NOMO-1 treated with DMSO at 0.1 percent for 48 hours (cell line): ENCODE data around the gene SEC22C.
"Not testable (repeated sequence)": the region's sequence is repeated elsewhere in the genome, so short reads cannot be mapped to it uniquely, and the experiment has no call there.

ENCODE experiments used
- DNase-seq: peaks from one replicate; lab custom pipeline; 2025; ENCODE audit not compliant: unreplicated experiment; lab: John Stamatoyannopoulos, UW

Gene SEC22C, protein sequence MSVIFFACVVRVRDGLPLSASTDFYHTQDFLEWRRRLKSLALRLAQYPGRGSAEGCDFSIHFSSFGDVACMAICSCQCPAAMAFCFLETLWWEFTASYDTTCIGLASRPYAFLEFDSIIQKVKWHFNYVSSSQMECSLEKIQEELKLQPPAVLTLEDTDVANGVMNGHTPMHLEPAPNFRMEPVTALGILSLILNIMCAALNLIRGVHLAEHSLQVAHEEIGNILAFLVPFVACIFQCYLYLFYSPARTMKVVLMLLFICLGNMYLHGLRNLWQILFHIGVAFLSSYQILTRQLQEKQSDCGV

DNA sequence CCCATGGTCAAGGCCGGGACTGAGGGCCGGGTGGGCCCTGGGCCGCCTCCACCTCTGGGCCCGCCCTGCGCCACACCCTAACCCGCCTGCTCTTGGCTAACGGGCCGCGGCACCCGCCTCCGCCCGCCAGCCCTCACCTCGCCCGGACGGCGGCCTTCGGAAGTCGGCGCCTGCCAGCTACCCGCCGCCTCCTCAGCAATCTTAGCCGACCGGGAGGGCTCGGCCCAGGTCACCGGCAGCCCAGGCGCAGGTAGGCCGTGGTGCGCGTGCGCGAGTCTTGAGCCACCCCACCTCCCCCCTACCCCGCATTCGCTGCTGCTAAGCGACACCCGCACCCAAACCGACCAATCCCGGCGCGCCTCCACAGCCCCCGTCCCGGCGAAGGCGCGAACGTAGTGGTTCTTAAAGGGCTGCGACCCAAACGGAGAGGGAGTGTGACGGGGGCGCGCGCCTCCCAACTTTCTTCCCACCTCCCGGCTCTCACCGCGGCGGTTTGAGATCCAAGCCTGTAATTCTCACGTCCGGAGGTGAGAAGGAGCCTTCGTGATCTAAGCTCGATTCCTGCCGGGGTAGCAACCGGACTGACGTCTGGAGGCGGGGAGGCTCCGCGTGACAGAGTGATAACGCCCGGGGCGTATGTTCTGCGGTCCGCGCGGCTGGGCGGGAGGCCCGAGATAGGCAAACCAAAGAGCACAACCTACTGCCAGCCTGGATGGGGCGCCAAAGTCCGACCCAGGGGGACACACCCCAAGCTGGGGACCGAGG, at the start of gene SEC22C:
SEC22C (minus strand) TSS at position 259 of the 765 bp plus-strand sequence. CDS start 12,921 bp downstream, outside the sequence.
- DNase-seq, result peak; percentile 85

DNA sequence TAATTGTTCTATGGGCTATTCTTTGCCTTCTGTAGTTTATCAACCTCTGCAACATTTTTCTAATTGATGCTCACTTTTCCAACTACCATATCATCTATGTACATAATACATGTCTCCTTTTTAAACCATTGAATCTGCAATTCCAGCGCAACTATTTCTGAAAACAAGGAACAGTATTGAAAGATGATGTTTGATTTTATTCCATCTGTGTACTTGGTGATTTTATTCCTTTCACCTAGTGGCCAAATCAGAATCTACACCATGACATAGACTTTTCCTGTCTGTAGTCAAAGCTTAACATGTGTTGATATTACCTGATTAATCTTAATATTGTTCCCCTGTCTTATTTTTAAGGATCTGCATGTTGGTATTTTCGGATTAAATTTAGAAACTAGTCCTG, 31.7 kb upstream of the SEC22C start:
- DNase-seq, result no peak

DNA sequence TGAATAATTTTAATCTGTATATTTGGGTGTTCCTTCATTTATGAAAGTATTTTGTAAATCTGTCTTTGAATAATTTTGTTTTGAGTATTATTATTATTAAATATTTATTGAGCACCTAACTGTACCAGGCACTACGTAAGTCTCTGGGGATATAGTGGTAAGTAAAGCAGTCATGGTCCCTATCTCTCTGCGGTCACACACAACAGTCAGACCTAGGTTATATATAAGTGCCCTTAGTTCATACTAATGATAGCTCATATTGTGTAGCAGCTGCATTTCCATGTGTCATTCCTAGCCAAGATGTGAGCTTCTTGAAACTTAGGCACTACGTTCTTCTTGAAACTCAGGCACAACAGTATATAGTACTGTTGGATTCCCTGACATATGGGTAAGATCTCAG, 31.2 kb upstream of the SEC22C start:
- DNase-seq, result no peak

DNA sequence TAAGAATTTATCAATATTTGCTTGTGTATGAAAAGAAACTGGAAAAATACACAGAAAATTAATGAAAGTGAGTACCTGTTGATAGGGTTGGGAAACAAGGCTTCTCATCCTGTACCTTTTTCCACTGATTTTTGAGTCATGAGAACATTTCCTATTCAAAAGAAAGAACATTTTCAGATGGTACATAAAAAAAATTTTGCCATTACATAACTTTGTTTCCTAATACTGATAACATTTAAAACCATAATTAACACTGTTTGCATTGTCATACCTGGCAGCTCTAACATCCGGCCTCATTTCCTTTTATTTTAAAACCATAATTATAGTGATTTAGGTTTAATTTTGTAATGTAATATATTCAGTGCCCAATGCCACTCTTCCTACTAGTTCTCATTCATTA, 30.4 kb upstream of the SEC22C start:
- peak; percentile 23 for DNase-seq

DNA sequence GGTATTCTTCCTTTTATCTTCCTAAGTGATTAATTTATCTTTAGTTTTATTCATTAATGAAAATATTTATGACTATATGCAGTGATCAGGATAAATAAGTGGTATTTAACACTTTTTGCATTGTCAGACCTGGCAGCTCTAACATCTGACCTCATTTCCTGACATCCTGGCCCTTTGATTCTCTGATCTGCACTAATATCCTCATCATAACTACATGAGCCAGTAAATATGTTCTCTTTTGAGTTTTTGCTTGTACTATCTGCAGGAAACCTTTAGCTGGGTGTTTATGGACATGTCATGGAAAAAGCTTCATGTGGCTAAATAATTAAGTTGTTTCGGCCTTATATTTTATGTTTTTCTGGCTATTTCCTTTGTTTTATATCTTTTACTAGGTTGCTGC, 29.2 kb upstream of the SEC22C start:
- DNase-seq, result no peak

DNA sequence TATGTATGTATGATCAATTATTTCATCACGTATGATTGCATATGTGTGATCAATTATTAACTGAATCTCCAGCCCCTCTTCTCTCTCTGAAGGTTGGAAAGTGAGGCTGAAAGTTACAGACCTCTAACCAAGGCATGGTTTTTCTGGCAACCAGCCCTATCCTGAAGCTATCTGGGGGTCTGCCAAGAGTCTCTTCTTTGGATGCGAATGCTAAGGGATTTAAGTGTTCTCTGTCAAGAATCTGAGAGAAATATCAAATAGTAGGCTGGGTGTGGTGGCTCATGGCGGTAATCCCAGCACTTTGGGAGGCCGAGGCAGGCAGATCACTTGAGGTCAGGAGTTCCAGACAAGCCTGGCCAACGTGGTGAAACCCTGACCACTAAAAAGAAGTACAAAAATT, 26.8 kb upstream of the SEC22C start:
- no peak for DNase-seq

DNA sequence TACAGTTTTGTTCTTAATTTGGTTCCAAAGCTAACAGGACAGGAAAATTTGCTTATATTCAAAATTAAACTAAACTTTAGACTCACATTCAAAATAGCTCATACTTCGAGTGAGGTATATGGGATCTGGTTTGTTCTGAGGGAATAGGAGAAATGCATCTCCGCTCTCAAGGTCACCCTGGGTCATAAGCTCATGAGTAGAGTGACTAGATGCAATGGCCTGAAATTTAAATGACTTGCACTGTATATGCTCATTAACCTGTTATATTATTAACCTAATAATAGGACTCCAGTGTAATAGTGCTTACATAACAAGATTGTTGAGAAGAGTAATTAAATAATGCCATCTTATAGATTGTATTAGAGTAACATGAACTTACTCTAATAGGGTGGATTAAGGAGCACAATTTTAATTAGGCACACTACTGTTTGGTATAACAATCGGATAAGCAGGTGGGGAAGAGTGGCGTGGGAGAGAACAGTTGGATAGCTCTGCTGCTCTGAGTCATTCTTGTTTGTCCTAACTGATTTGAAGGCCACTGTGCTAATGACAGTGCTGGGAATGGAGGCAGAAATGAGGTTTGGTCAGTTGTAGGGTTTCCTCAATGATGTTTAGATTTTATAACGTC, 23.9 kb upstream of the SEC22C start:
- DNase-seq, result no peak

DNA sequence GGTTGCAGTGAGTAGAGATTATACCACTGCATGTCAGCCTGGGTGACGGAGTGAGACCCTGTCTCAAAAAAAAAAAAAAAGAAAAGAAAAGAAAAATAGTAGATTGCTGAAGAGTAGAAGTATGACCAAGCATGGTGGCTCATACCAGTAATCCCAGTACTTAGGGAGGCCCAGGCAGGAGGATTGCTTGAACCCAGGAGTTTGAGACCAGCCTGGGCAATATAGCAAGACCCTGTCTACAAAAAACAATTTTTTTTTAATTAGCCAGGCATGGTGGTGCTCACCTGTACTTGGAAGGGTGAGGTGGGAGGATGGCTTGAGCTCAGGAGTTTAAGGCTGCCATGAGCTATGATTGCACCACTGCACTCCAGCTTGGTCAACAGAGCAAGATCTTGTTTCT, 21.2 kb upstream of the SEC22C start:
- DNase-seq, result no peak

DNA sequence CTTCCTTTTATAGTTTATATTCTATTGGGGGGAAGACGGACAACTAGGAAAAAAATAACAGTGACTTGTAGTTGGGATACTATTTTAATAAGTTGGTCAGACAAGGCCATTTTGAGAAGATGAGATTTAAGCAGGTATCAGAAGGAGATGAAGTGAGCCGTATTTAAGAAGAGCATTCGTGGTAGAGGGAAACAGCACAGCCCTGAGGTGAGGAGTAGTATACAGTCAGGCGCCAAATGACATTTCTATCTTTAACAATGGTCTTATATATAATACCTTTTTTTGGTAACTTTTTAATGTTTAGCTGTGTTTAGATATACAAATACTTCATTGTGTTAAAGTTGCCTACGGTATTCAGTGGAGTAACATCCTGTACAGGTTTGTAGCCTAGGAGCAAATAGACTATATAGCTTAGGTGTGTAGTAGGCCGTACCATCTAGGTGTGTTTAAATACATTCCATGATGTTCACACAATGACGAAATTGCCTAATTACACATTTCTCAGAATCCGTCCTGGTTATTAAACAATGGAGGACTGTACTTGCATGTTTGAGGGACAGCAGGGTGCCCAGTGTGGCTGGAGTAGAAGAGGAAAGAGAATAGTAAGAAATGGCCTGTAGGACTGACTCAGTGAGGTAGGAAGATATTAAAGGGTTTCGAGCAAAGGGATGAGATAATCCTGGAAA, 20.3 kb upstream of the SEC22C start:
- peak; percentile 48 for DNase-seq

DNA sequence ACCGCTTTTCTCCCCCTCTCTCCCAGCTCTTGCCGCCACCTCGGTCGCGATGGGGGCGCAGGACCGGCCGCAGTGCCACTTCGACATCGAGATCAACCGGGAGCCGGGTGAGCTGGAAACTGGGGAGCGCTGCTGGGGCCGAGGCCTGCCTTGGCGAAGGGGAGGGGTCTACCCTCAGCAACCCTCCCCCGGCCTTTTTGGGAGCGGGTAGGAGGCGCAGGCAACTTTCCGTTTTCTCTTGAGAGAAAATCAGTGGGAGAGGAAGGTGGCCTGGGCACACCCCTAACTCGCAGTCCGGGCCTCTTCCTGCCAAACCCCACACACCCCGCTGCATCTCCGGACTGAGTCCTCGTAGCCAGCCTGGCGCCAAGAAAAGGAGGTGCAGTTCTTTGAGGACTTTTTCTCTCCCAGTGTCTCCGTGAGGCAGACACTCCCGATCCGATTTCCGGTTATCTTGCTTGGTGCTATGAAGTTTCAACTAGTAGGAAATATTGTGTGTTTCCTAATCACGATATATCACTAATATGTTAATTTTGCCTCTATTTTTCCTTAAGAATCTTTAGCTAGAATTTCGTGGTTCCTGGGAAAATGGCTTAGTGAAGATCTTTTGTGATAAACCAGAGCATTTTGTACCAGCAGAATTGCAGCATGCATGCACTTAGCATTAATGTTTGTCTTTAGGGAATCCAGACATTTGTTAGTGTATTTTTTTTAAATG, 19.4 kb upstream of the SEC22C start:
- DNase-seq, result peak; percentile 60

DNA sequence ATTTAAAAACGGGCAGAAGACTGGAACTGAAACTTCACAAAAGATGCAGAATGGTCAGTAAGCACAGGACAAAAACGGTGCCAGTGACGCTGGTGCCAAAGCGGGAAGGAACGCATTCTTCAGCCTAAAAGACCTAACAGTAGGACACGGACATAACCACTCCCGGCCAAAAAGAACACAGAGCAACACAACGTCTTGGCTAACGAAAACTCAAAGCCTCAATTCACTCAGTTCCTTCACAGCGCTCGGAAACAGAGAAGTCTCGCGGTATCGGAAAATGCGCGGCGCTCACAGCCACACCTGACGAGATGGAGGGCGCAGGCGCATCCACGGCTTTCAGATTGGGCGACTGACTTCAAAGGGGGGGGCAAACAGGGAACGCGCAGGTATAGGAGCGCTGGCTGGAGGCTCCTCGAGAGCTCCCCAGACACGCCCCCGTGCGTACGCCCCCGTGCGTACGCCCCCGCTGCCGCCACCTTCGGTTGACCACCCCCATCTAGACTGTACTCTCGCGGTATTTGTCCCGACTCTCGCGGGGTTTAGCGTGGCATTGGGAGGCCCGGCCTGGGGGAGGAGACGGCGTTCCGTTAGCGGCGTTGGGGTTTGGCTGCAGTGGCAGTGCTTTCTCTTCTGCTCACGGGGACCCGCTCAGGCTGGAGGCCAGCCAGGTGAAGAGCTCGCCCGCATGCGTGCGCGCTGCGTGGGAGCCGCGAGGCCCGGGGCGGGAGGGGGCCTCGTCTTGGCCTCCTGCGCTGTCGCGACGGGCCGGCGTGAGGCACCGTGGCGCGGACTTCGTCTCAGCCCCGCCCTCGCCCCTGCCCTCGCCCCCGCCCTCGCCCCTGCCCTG, 18.6 kb upstream of the SEC22C start, which contains the start of gene NKTR:
NKTR (plus strand) TSS at position 576 of the 847 bp plus-strand sequence. CDS start 321 bp downstream, outside the sequence.
- peak; percentile 98 for DNase-seq

DNA sequence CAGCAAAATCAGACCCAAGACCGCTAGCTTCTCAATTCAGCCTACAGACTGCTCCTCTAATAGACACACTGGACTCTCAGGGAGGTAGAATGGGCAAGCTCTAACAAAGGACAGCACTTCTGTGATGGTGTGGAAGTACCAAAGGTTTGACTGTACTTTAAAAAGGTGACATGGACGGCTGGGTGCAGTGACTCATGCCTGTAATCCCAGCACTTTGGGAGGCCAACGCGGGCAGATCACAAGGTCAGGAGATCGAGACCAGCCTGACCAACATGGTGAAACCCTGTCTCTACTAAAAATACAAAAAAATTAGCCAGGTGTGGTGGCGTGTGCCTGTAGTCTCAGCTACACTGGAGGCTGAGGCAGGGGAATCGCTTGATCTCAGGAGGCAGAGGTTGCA, 15.3 kb upstream of the SEC22C start:
- not testable (repeated sequence) for DNase-seq

DNA sequence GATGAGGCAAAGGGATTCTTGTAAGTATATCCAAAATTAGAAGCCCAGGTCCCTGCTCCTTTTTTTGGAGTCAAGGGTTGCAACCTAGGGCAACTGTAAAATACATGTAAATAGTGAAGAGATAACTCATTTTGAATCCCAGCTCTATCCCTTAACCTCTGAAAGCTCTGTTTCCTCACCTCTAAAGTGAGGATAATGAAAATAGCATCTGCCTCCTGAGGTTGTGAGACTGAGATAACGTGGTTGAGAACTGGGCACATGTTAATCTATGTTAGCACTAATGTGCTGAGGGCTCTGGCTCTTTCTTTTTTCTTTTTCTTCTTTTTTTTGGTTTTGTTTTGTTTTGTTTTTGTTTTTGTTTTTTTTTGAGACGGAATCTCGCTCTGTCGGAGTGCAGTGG, 13.9 kb upstream of the SEC22C start:
- no peak for DNase-seq

DNA sequence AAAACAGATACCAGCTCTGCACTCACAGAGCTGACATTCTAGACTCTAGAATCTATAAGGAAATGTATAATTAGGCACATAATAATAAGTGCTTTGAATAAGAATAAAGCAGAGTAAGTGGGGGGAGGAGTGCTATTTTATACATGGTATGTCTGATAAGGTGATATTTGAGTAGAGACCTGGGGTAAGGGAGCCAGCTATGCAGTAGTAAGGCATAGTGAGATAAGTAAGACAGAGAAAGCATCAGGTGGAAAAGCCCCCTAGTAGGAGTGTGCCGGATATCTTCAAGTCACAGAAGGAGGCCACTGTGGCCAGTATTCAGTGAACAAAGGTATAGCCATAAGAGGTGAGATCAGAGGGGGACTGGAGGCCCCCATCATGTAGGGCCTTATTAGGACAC, 11.9 kb upstream of the SEC22C start:
- DNase-seq, result no peak

DNA sequence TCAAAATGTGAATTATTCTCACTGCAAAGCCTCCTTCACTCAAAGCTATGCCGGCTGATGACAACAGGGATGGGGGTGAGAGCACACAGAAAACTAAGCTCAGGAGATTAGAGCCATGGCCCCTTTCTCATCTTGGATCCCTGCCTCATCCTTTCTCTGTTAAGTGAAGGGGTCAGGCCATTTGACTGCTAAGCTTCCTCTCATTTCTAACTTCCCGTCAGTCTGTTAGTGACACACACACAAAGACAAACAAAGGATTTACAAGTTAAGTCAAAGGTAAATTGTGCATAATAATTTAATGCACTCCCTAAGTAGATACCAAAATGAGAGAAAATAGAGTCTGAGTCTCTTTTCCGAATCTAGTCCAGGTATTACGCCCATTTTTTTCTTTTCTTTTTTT, 10.0 kb upstream of the SEC22C start:
- no peak for DNase-seq

DNA sequence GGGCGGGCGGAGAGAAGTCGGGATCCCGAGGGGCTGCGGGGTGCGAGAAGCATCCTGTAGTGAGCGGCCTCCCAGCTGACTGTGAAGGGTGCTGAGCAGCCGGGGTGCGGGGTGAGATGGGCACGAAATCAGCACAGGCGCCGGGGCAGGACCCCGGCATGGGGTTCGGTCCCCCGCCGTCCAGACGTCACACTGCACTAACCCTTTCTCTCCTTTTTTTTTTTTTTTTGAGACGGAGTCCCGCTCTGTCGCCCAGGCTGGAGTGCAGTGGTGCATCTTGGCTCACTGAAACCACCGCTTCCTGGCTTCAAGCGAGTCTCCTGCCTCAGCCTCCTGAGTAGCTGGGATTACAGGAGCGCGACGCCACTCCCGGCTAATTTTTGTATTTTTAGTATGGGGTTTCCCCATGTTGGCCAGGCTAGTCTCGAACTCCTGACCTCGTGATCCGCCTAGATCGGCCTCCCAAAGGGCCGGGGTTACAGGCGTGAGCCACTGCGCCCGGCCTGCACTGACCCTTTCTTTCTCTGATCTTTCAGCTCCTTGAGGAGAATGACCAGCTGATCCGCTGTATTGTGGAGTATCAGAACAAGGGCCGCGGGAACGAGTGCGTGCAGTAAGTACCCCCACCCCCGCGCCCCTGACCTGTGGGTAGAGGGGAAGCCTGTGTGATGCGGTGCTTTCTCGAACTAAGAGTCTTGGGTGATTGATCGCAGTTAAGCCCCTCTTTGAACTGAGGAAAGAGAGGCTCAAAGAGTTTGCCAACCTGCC, 9.4 kb upstream of the SEC22C start:
- DNase-seq, result no peak

DNA sequence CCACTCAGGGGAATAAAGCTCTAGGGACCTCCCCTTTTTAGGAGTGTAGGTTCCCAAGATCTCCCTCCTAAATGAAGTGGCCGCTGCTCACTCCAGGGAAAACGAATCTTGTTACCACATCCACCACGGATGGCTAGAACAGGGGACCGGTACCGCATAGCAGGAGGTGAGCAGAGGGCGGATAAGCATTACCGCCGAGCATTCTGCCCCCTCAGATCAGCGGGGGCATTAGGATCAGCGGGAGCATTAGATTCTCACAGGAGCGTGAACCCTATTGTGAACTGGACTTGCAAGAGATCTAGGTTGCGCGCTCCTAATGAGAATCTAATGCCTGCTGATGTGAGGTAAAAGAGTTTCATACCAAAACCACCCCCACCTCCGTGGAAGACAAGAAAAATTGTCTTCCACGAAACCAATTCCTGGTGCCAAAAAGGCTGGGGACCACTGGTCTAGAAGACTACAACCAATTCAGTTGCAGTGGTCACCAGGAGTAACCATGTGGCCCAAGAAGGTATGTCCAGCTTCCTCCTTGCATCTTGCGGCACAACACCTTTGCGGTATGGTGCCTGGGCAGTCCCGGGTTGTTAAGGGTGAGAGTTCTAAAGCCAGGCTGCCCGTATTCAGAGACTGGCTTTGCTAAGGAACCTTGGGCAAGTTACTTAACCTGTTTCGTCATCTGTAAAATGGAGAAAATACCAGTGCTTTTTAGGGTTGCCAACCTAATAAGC, 7.8 kb upstream of the SEC22C start:
- DNase-seq, result peak; percentile 26

DNA sequence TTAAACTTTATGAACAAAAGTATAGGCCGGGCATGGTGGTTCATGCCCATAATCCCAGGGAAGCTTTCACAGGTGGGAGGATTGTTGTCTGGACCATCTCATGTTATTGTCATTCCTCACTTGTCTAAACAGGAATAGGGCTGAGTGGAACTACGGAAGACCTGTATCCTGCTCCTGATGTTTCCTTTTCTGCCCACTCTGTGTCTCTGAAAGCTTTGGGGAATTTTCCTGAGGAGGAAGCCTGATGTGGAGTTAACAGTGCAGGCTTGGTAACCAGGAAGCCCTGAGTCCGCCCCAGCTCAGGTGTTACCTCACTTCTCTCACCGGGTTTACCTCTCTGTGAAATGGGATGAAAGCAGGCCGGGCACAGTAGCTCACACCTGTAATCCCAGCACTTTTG, 6.9 kb upstream of the SEC22C start:
- no peak for DNase-seq
